NCI-H187 (cell line): ENCODE results near the gene FTSJ1.
"Not testable (repeated sequence)": the region's sequence is repeated elsewhere in the genome, so short reads cannot be mapped to it uniquely, and the experiment has no call there.

ENCODE experiments used
- DNase-seq, 2 experiments: peaks; one replicate each; lab custom pipeline; 2025; lab: John Stamatoyannopoulos, UW

The FTSJ1 gene

GRCh38 chrX:48521353-48522243 is 45.6 kb downstream of the FTSJ1 start, which contains the start of gene EBP:
TSS of gene EBP (plus strand) at chrX:48521808. CDS start at chrX:48523772, 1,964 bp downstream.
- DNase-seq, result peak; percentile 90 to 93

- no peak for DNase-seq
Observed at GRCh38 chrX:48522291-48522690, 46.3 kb downstream of the FTSJ1 start.

GRCh38 chrX:48523682-48524081 is 47.7 kb downstream of the FTSJ1 start:
- DNase-seq, result no peak

- not testable (repeated sequence) for DNase-seq
Observed at GRCh38 chrX:48525853-48526252, 49.9 kb downstream of the FTSJ1 start.

- DNase-seq, result no peak
Observed at GRCh38 chrX:48530736-48531135, 54.7 kb downstream of the FTSJ1 start.

- DNase-seq, result no peak
Observed at GRCh38 chrX:48531358-48531959, 55.5 kb downstream of the FTSJ1 start.

- DNase-seq, result no peak
Observed at GRCh38 chrX:48532161-48532560, 56.2 kb downstream of the FTSJ1 start.

GRCh38 chrX:48533165-48533564 is 57.2 kb downstream of the FTSJ1 start:
- DNase-seq, result no peak
